Subcutaneous abdominal adipose tissue (tissue), 5 donors: Measurements from ENCODE around the gene LDB2.

Source experiments
- H3K27ac ChIP-seq: one replicate; pipeline ENCODE4 v1.7.0; 2013; ENCODE audit warnings: low read depth, mild to moderate bottlenecking, inconsistent platforms, low read length, moderate library complexity
- H3K27me3 ChIP-seq, 5 donors: one replicate each; pipeline ENCODE4 v1.7.0; 2013; ENCODE audit warnings: low read length in 5 of 5, inconsistent platforms in 1 of 5; ENCODE audit not compliant: control insufficient read depth in 5 of 5, insufficient read depth in 4 of 5
- H3K36me3 ChIP-seq, 5 donors: one replicate each; pipeline ENCODE4 v1.7.0; 2013; ENCODE audit warnings: low read length in 5 of 5; ENCODE audit not compliant: control insufficient read depth in 5 of 5, insufficient read depth in 5 of 5
- H3K4me1 ChIP-seq, 5 donors: one replicate each; pipeline ENCODE4 v1.7.0; 2013; ENCODE audit warnings: low read length in 5 of 5, mild to moderate bottlenecking in 3 of 5, moderate library complexity in 1 of 5; ENCODE audit not compliant: control insufficient read depth in 5 of 5, insufficient read depth in 5 of 5
- H3K4me3 ChIP-seq, 5 donors: one replicate each; pipeline ENCODE4 v1.7.0; 2013; ENCODE audit warnings: low read length in 5 of 5, low read depth in 1 of 5
- H3K9ac ChIP-seq, 5 donors: one replicate each; pipeline ENCODE4 v1.7.0; 2013; ENCODE audit warnings: low read length in 5 of 5, mild to moderate bottlenecking in 4 of 5, moderate library complexity in 3 of 5
- H3K9me3 ChIP-seq, 5 donors: one replicate each; pipeline ENCODE4 v1.7.0; 2013; ENCODE audit warnings: low read length in 5 of 5; ENCODE audit not compliant: control insufficient read depth in 5 of 5
- donor health status: healthy.
- donor health status: healthy.
- donor health status: healthy.
- donor health status: healthy.
- donor health status: healthy.

The LDB2 gene

GRCh38 chr4:16754104-16754503 is 144.3 kb downstream of the LDB2 start:
- Histone ChIP-seq H3K9me3 (no peaks in the 10 kb centered on the region), H3K4me3 (no peak overlapping the region), H3K27me3 (no peaks in the 10 kb centered on the region), H3K36me3 (peaks cover 0 to 19% (median 4%) of the 10 kb centered on the region in 5 donors), H3K9ac (no peak overlapping the region), H3K4me1 (peaks cover 0 to 3% (median 0%) of the 10 kb centered on the region in 5 donors), H3K27ac (no peak overlapping the region)

- H3K36me3 ChIP-seq, result peaks cover 0 to 13% (median 4%) of the 10 kb centered on the region in 5 donors
- H3K4me3 ChIP-seq, result no peak overlapping the region
- H3K9ac ChIP-seq, result no peak overlapping the region
- H3K27me3 ChIP-seq, result no peaks in the 10 kb centered on the region
- no peak overlapping the region for H3K27ac ChIP-seq
- H3K4me1 ChIP-seq, result peaks cover 0 to 3% (median 0%) of the 10 kb centered on the region in 5 donors
- no peaks in the 10 kb centered on the region for H3K9me3 ChIP-seq
Observed at GRCh38 chr4:16752150-16752549, 146.3 kb downstream of the LDB2 start.

GRCh38 chr4:16750882-16751642 is 147.4 kb downstream of the LDB2 start:
- peaks cover 0 to 10% (median 4%) of the 10 kb centered on the region in 5 donors for H3K36me3 ChIP-seq
- no peaks in the 10 kb centered on the region for H3K27me3 ChIP-seq
- H3K27ac ChIP-seq, result no peak overlapping the region
- no peak overlapping the region for H3K4me3 ChIP-seq
- no peak overlapping the region for H3K9ac ChIP-seq
- H3K9me3 ChIP-seq, result no peaks in the 10 kb centered on the region
- H3K4me1 ChIP-seq, result no peaks in the 10 kb centered on the region

GRCh38 chr4:16750216-16750615 is 148.2 kb downstream of the LDB2 start:
- no peak overlapping the region for H3K9ac ChIP-seq
- H3K27ac ChIP-seq, result no peak overlapping the region
- no peak overlapping the region for H3K4me3 ChIP-seq
- H3K27me3 ChIP-seq, result no peaks in the 10 kb centered on the region
- H3K36me3 ChIP-seq, result peaks cover 0 to 9% (median 4%) of the 10 kb centered on the region in 5 donors
- H3K9me3 ChIP-seq, result no peaks in the 10 kb centered on the region
- H3K4me1 ChIP-seq, result peaks cover 0 to 1% (median 0%) of the 10 kb centered on the region in 5 donors

- H3K27me3 ChIP-seq, result no peaks in the 10 kb centered on the region
Observed at GRCh38 chr4:16745887-16746286, 152.6 kb downstream of the LDB2 start.

GRCh38 chr4:16745009-16745635 is 153.3 kb downstream of the LDB2 start:
- Histone ChIP-seq H3K9me3 (no peaks in the 10 kb centered on the region), H3K27me3 (no peaks in the 10 kb centered on the region), H3K27ac (no peak overlapping the region), H3K36me3 (peaks cover 0 to 2% (median 0%) of the 10 kb centered on the region in 5 donors), H3K4me3 (no peak overlapping the region), H3K4me1 (peaks cover 0 to 10% (median 7%) of the 10 kb centered on the region in 5 donors), H3K9ac (no peak overlapping the region)

More at GRCh38 chr4:16745887-16746286, 152.6 kb downstream of the LDB2 start:
- Histone ChIP-seq H3K4me3 (no peak overlapping the region), H3K36me3 (peaks cover 0 to 3% (median 0%) of the 10 kb centered on the region in 5 donors), H3K9ac (no peak overlapping the region), H3K4me1 (peaks cover 0 to 10% (median 7%) of the 10 kb centered on the region in 5 donors), H3K9me3 (no peaks in the 10 kb centered on the region), H3K27ac (no peak overlapping the region)

- Histone ChIP-seq H3K27me3 (no peaks in the 10 kb centered on the region), H3K9ac (no peak overlapping the region), H3K9me3 (no peaks in the 10 kb centered on the region)
Observed at GRCh38 chr4:16741287-16741686, 157.2 kb downstream of the LDB2 start.

GRCh38 chr4:16739997-16740624 is 158.3 kb downstream of the LDB2 start:
- H3K4me3 ChIP-seq, result no peak overlapping the region
- peaks cover 0 to 9% (median 5%) of the 10 kb centered on the region in 5 donors for H3K4me1 ChIP-seq
- H3K36me3 ChIP-seq, result no peaks in the 10 kb centered on the region
- H3K9ac ChIP-seq, result no peak overlapping the region
- H3K9me3 ChIP-seq, result no peaks in the 10 kb centered on the region
- H3K27ac ChIP-seq, result no peak overlapping the region
- H3K27me3 ChIP-seq, result no peaks in the 10 kb centered on the region

More at GRCh38 chr4:16741287-16741686, 157.2 kb downstream of the LDB2 start:
- H3K36me3 ChIP-seq, result no peaks in the 10 kb centered on the region
- H3K27ac ChIP-seq, result no peak overlapping the region
- no peak overlapping the region for H3K4me3 ChIP-seq
- H3K4me1 ChIP-seq, result peaks cover 0 to 10% (median 7%) of the 10 kb centered on the region in 5 donors

- no peaks in the 10 kb centered on the region for H3K27me3 ChIP-seq
- H3K27ac ChIP-seq, result no peak overlapping the region
- H3K9ac ChIP-seq, result no peak overlapping the region
- no peaks in the 10 kb centered on the region for H3K36me3 ChIP-seq
- peaks cover 0 to 6% (median 0%) of the 10 kb centered on the region in 5 donors for H3K4me1 ChIP-seq
- H3K4me3 ChIP-seq, result no peak overlapping the region
- no peaks in the 10 kb centered on the region for H3K9me3 ChIP-seq
Observed at GRCh38 chr4:16738558-16738957, 159.9 kb downstream of the LDB2 start.

- H3K9ac ChIP-seq, result no peak overlapping the region
- no peaks in the 10 kb centered on the region for H3K9me3 ChIP-seq
- H3K27me3 ChIP-seq, result no peaks in the 10 kb centered on the region
- no peak overlapping the region for H3K27ac ChIP-seq
- H3K4me1 ChIP-seq, result peaks cover 0 to 9% (median 0%) of the 10 kb centered on the region in 5 donors
- peaks cover 0 to 7% (median 0%) of the 10 kb centered on the region in 5 donors for H3K36me3 ChIP-seq
- H3K4me3 ChIP-seq, result no peak overlapping the region
Observed at GRCh38 chr4:16733509-16733908, 164.9 kb downstream of the LDB2 start.
